ENCODE measurements around the gene NDST1.

- TF ChIP-seq CTCF (conservative IDR thresholded peaks at IDR 0.05; ENCODE audit: low read length) (no peak), EZH2phosphoT487 (IDR thresholded peaks at IDR 0.05; ENCODE audit: borderline replicate concordance, low read depth, low read length) (no peak)
Observed at GRCh38 chr5:150559088-150559487, 51.2 kb downstream of the NDST1 start.
